ENCODE measurements around the gene NLK.

The NLK gene

GRCh38 chr17:28225271-28225670 is 182.8 kb downstream of the NLK start:
- CTCF ChIA-PET: interaction anchor here (0.7 kb wide), 1 partner anchor 391 kb away, joined by 3 read pairs; no protein-coding TSS in a partner anchor
- no peak for DNase-seq (ENCODE audit: extremely low spot score)
- POLR2A ChIA-PET: no interaction called here
- TF ChIP-seq L3MBTL2 (conservative IDR thresholded peaks at IDR 0.05): no peak
- no peak for TF ChIP-seq TARDBP (IDR thresholded peaks at IDR 0.05)
- no peak for TF ChIP-seq CTBP1 (IDR thresholded peaks at IDR 0.05; ENCODE audit: borderline replicate concordance)
- TF ChIP-seq FOXK2 (IDR thresholded peaks at IDR 0.05): no peak
- no peak for TF ChIP-seq BHLHE40 (IDR thresholded peaks at IDR 0.05; ENCODE audit: borderline replicate concordance)
- no peak for TF ChIP-seq SP1 (IDR thresholded peaks at IDR 0.05)
- TF ChIP-seq FOXA1 (IDR thresholded peaks at IDR 0.05): no peak
- TF ChIP-seq HDGF (IDR thresholded peaks at IDR 0.05; ENCODE audit: borderline replicate concordance): no peak
- no peak for TF ChIP-seq FOXM1 (IDR thresholded peaks at IDR 0.05; ENCODE audit: borderline replicate concordance)
- TF ChIP-seq PKNOX1 (IDR thresholded peaks at IDR 0.05): no peak
- no peak for TF ChIP-seq ELF4 (IDR thresholded peaks at IDR 0.05)

- TF ChIP-seq L3MBTL2 (conservative IDR thresholded peaks at IDR 0.05) (no peak), ZNF384 (IDR thresholded peaks at IDR 0.05) (no peak), FOXM1 (IDR thresholded peaks at IDR 0.05; ENCODE audit: borderline replicate concordance) (no peak), PKNOX1 (IDR thresholded peaks at IDR 0.05) (0 out of 2 replicates have a peak, but pooled peaks have one; percentile 16), SP1 (IDR thresholded peaks at IDR 0.05) (no peak)
- no peak for DNase-seq (ENCODE audit: extremely low spot score)
- CTCF ChIA-PET: interaction anchor here (0.7 kb wide), 1 partner anchor 391 kb away, joined by 3 read pairs; no protein-coding TSS in a partner anchor
- POLR2A ChIA-PET: no interaction called here
These were observed 183.4 kb downstream of the NLK start for GRCh38 chr17:28225867-28226266.

GRCh38 chr17:28226563-28227315 is 184.3 kb downstream of the NLK start:
- TF ChIP-seq L3MBTL2 (conservative IDR thresholded peaks at IDR 0.05) (no peak), PKNOX1 (IDR thresholded peaks at IDR 0.05) (no peak), FOXK2 (IDR thresholded peaks at IDR 0.05) (no peak), TARDBP (IDR thresholded peaks at IDR 0.05) (no peak), NFRKB (IDR thresholded peaks at IDR 0.05) (no peak), HDGF (IDR thresholded peaks at IDR 0.05; ENCODE audit: borderline replicate concordance) (no peak), SP1 (IDR thresholded peaks at IDR 0.05) (no peak), ARNT (IDR thresholded peaks at IDR 0.05) (no peak), LEF1 (IDR thresholded peaks at IDR 0.05; ENCODE audit: borderline replicate concordance) (no peak), BHLHE40 (IDR thresholded peaks at IDR 0.05; ENCODE audit: borderline replicate concordance) (no peak), ELF4 (IDR thresholded peaks at IDR 0.05) (no peak), SUZ12 (IDR thresholded peaks at IDR 0.05) (no peak), FOXA1 (IDR thresholded peaks at IDR 0.05) (no peak), ZNF384 (IDR thresholded peaks at IDR 0.05) (no peak), FOXM1 (IDR thresholded peaks at IDR 0.05; ENCODE audit: borderline replicate concordance) (no peak), CTBP1 (IDR thresholded peaks at IDR 0.05; ENCODE audit: borderline replicate concordance) (no peak)
- ChIA-PET CTCF (no interaction called here), POLR2A (interaction anchor here (0.6 to 1.9 kb wide), 5 partner anchors 63 to 186 kb away, joined by 3 to 4 read pairs (median 3); partner anchors contain the start of gene TNFAIP1)
- no peak for DNase-seq (ENCODE audit: extremely low spot score)

GRCh38 chr17:28227316-28228108 is 185.0 kb downstream of the NLK start:
- POLR2A ChIA-PET: interaction anchor here (0.6 to 1.9 kb wide), 6 partner anchors 11 to 186 kb away, joined by 3 to 4 read pairs (median 3); partner anchors contain the start of gene TNFAIP1
- TF ChIP-seq FOXM1 (IDR thresholded peaks at IDR 0.05; ENCODE audit: borderline replicate concordance) (no peak), L3MBTL2 (conservative IDR thresholded peaks at IDR 0.05) (peak; percentile 87), ARNT (IDR thresholded peaks at IDR 0.05) (no peak), CTBP1 (IDR thresholded peaks at IDR 0.05; ENCODE audit: borderline replicate concordance) (0 out of 2 replicates have a peak, but pooled peaks have one; percentile 52), FOXK2 (IDR thresholded peaks at IDR 0.05) (no peak)
- DNase-seq (ENCODE audit: extremely low spot score): peak; percentile 86
- CTCF ChIA-PET: no interaction called here

GRCh38 chr17:28228109-28228840 is 185.8 kb downstream of the NLK start:
- peak; percentile 25 for DNase-seq (ENCODE audit: extremely low spot score)
- no peak for TF ChIP-seq TARDBP (IDR thresholded peaks at IDR 0.05)
- TF ChIP-seq FOXM1 (IDR thresholded peaks at IDR 0.05; ENCODE audit: borderline replicate concordance): no peak
- no peak for TF ChIP-seq FOXA1 (IDR thresholded peaks at IDR 0.05)
- no peak for TF ChIP-seq HDGF (IDR thresholded peaks at IDR 0.05; ENCODE audit: borderline replicate concordance)
- no peak for TF ChIP-seq ARNT (IDR thresholded peaks at IDR 0.05)
- no peak for TF ChIP-seq FOXK2 (IDR thresholded peaks at IDR 0.05)
- no peak for TF ChIP-seq L3MBTL2 (conservative IDR thresholded peaks at IDR 0.05)
- TF ChIP-seq LEF1 (IDR thresholded peaks at IDR 0.05; ENCODE audit: borderline replicate concordance): no peak
- TF ChIP-seq SUZ12 (IDR thresholded peaks at IDR 0.05): no peak
- TF ChIP-seq PKNOX1 (IDR thresholded peaks at IDR 0.05): no peak
- TF ChIP-seq NFRKB (IDR thresholded peaks at IDR 0.05): no peak
- no peak for TF ChIP-seq ZNF384 (IDR thresholded peaks at IDR 0.05)
- ChIA-PET POLR2A (interaction anchor here (1.1 to 1.9 kb wide), 4 partner anchors 12 to 187 kb away, joined by 3 to 4 read pairs (median 3); no protein-coding TSS in a partner anchor), CTCF (no interaction called here)

Data from HEK293T (cell line).